Psoas muscle (tissue), 8 donors: ENCODE results near the gene SAMD5. TPM values are rescaled to one million over a fixed set of nuclear protein-coding genes. Genes with fewer than 3 reads are reported as not detected.

Source experiments
- ATAC-seq, 4 donors: fragments of 200-7000 bp; cut with Tn5 transposase; one replicate each; pipeline ENCODE4 v1.9.1; 2020; ENCODE audit warnings: moderate library complexity in 3 of 4, mild to moderate bottlenecking in 2 of 4
- DNase-seq, 2 donors: peaks; one replicate each; pipeline ENCODE4 v3.0.0-alpha.2; 2020
- H3K27ac ChIP-seq: fragments of 200-600 bp; one replicate; pipeline ENCODE4 v1.8.0; 2022
- H3K27me3 ChIP-seq, 3 donors: fragments of 200-600 bp in 1 of 3; one replicate each; pipeline versions ENCODE4 v1.6.1 to v1.8.0; 2013 to 2022; ENCODE audit warnings: low read length in 2 of 3, mild to moderate bottlenecking in 2 of 3, moderate library complexity in 1 of 3; ENCODE audit not compliant: insufficient read depth in 3 of 3
- H3K36me3 ChIP-seq, 2 donors: fragments of 200-600 bp in 1 of 2; one replicate each; pipeline versions ENCODE4 v1.6.1 to v1.8.0; 2013 to 2022; ENCODE audit warnings: low read depth in 1 of 2, mild to moderate bottlenecking in 1 of 2, moderate library complexity in 1 of 2; ENCODE audit not compliant: insufficient read depth in 1 of 2
- H3K4me1 ChIP-seq: fragments of 200-600 bp; one replicate; pipeline ENCODE4 v1.8.0; 2022
- H3K4me3 ChIP-seq: fragments of 200-600 bp; one replicate; pipeline ENCODE4 v1.8.0; 2022; ENCODE audit warnings: mild to moderate bottlenecking
- H3K9me3 ChIP-seq: fragments of 200-600 bp; one replicate; pipeline ENCODE4 v1.8.0; 2022
- WGBS, 3 donors: extraction: QIAGEN DNeasy Blood & Tissue Kit; methylation state at CpG; one replicate each; pipeline versions ENCODE4 v1.1.6 to v1.1.7; 2013; 5-methylcytosine and 5-hydroxymethylcytosine counted together
- intact Hi-C, 2 donors: fragments of 100-400 bp; cut with DNase I; formaldehyde crosslinking; loops; one replicate each; pipeline versions ENCODE4 v1.11.0 to v1.14.2; 2022
- polyA plus RNA-seq, 3 donors: library from polyadenylated mRNA; stranded (reverse); fragments of 200-250 nt; gene quantifications; one replicate each; pipeline ENCODE4 v1.2.3, GENCODE V29; 2013
- total RNA-seq, 4 donors: library from RNA; stranded (reverse); fragmentation: NEBNext Ultra II Directional in 2 of 4; extraction: Animal tissue kit (Norgen Biotek cat#: 25700) in 2 of 4; gene quantifications; one replicate each; pipeline versions ENCODE4 v1.2.1 to v1.2.4, GENCODE V29; 2021 to 2023
- TF ChIP-seq, protein P1 (sequence below): fragments of 200-600 bp; IDR thresholded peaks from one replicate; pipeline ENCODE4 v1.8.0; 2022; ENCODE audit warnings: antibody characterized with exemption
- donor health status: healthy with polysubstance abuse.
- donor health status: DM: no; HTN: no; CAD: no; lungs with moderate emphysema.
- donor health status: Bipolar disorder and iron deficiency.
- donor health status: healthy.
- donor health status: DM: yes; HTN: yes; CAD: no.
- donor health status: DM: no; HTN: no; CAD: no.
- donor health status: DM: no; HTN: no; CAD: no.
- donor health status: DM: yes; HTN: yes; CAD: no.

SAMD5 gene
- total and polyA plus RNA-seq, 7 donors, result 0.03 to 0.30 (median 0.08) TPM

DNA sequence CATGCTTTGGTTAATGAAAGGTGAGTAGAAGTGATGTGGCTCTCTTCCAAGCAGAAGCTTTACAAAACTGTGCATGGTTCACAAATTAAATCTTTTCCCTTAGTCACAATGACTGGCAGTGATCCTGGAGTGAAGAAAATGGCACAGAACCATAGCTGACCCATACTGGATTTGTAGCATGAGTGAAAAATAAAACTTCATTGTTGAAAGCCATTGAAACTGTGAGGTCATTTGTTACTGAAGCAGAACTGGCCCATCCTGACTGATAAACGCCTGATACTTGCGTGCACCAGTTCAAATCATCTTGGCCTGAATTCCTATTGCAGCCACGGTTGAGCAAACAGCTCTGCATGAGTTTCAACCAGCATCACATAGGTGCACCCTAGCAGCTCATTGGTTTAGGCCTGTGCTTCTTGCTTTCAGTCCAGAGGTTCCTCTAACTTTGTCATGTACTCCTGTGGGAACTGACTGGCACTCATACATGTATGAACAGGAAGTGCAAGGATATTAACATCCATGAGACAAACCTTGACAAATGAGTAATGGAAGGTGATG, 40.5 kb downstream of the SAMD5 start:
- H3K27ac ChIP-seq, result no peak overlapping the region
- DNase-seq, result no peak
- TF ChIP-seq, protein P1, sequence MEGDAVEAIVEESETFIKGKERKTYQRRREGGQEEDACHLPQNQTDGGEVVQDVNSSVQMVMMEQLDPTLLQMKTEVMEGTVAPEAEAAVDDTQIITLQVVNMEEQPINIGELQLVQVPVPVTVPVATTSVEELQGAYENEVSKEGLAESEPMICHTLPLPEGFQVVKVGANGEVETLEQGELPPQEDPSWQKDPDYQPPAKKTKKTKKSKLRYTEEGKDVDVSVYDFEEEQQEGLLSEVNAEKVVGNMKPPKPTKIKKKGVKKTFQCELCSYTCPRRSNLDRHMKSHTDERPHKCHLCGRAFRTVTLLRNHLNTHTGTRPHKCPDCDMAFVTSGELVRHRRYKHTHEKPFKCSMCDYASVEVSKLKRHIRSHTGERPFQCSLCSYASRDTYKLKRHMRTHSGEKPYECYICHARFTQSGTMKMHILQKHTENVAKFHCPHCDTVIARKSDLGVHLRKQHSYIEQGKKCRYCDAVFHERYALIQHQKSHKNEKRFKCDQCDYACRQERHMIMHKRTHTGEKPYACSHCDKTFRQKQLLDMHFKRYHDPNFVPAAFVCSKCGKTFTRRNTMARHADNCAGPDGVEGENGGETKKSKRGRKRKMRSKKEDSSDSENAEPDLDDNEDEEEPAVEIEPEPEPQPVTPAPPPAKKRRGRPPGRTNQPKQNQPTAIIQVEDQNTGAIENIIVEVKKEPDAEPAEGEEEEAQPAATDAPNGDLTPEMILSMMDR, result no peak
- no peak for ATAC-seq
- intact Hi-C loops, result no loop called here
- 83 to 89% (median 83%) methylated on average over 3 of the region's 3 CpGs for WGBS, 3 donors
- H3K27me3 ChIP-seq, result no peaks in the 10 kb centered on the region
- no peaks in the 10 kb centered on the region for H3K36me3 ChIP-seq
- H3K4me1 ChIP-seq, result no peaks in the 10 kb centered on the region
- H3K9me3 ChIP-seq, result no peaks in the 10 kb centered on the region
- no peak overlapping the region for H3K4me3 ChIP-seq

DNA sequence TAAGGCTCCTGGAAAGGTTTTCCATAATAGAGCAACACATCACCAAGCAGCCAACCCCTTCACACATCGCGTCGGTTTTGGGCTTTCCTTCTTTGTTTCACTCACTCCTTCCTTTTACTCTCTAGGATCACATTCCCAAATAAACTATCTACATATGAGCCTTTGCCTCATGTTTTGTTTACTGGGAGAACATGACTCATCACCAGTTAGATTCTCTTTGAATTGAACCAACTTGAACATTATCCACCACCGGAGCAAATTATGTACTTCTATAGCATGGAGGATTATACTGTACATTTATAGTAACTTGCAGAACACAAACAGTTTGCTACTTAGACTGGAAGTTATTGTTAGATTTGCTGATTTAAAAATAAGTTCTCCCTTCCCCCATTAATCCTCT, 41.0 kb downstream of the SAMD5 start:
- Histone ChIP-seq H3K9me3 (no peaks in the 10 kb centered on the region), H3K36me3 (no peaks in the 10 kb centered on the region), H3K27me3 (no peaks in the 10 kb centered on the region), H3K4me3 (no peak overlapping the region), H3K27ac (no peak overlapping the region), H3K4me1 (no peaks in the 10 kb centered on the region)
- intact Hi-C loops, result no loop called here
- WGBS, 3 donors, result 85 to 88% (median 85%) methylated on average over 4 of the region's 4 CpGs
- ATAC-seq (no peak), DNase-seq (no peak)
- TF ChIP-seq, protein P1, result no peak

DNA sequence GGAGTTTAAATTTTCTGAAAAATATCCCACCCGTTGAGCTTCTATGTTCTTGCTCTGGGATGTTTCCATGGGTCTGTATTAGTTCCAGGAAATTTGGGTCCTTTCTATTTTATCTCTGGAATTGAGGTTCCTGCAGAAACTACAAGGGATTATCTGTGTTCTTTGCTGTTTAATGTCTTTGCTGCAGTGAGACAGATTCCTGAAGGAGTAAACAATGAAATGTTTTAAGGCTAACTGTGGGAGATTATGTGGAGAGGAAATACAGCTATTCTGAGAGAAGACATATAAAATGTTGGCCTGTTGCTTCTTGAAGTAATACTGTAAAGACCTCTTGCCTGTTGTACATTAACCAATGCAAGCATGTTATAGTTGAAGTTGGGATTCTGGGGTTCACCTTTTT, 43.5 kb downstream of the SAMD5 start:
- no peaks in the 10 kb centered on the region for H3K4me1 ChIP-seq
- WGBS, 3 donors, result 70 to 84% (median 74%) methylated on average over 1 of the region's 1 CpG
- H3K27me3 ChIP-seq, result no peaks in the 10 kb centered on the region
- intact Hi-C loops, result no loop called here
- H3K4me3 ChIP-seq, result no peak overlapping the region
- TF ChIP-seq, protein P1, result no peak
- no peak for ATAC-seq
- H3K27ac ChIP-seq, result no peak overlapping the region
- no peaks in the 10 kb centered on the region for H3K36me3 ChIP-seq
- no peaks in the 10 kb centered on the region for H3K9me3 ChIP-seq
- no peak for DNase-seq

DNA sequence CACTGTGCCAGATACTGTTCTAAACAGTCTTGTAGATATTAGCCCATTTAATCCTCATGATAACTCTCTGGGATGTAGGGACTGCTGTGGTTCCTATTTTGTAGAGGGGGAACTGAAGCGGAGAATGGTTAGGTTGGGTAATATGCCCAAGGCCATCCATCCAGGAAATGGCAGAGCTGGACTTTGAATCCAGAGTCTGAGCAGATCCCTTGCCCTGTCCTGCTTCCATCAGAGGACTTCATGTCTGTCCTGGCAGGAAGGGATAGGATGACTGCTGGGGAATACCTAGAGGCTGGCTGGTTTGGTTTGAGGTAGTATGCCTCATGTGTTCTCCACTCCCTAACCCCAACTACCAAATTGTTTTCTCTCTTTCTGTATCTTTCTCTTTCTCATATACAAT, 44.6 kb downstream of the SAMD5 start:
- no peaks in the 10 kb centered on the region for H3K9me3 ChIP-seq
- WGBS, 3 donors, result 98 to 100% (median 100%) methylated on average over 1 of the region's 1 CpG
- DNase-seq (no peak), ATAC-seq (no peak)
- H3K4me3 ChIP-seq, result no peak overlapping the region
- intact Hi-C loops, result no loop called here
- H3K4me1 ChIP-seq, result no peaks in the 10 kb centered on the region
- H3K27me3 ChIP-seq, result no peaks in the 10 kb centered on the region
- TF ChIP-seq, protein P1, result no peak
- H3K27ac ChIP-seq, result no peak overlapping the region
- no peaks in the 10 kb centered on the region for H3K36me3 ChIP-seq

DNA sequence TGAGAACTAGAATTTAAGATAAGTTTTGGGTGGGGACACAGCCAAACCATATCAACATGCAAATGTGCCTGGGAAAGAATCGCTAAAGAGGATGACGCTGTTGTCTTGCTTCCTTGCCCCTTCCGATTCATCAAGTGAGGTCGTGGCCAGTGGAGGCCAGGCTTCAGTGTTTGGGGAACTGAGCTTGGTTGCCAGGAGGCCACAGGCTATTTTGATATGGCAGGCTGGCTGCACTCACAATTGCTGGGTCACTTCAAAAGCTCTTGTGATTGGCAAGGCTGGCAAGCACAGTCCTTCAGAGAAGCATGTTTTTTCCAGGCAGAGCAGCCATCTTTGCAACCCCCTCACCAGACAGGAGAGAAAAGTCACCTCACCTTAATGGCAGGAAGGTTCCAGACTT, 45.8 kb downstream of the SAMD5 start:
- TF ChIP-seq, protein P1, result no peak
- intact Hi-C loops, result no loop called here
- no peaks in the 10 kb centered on the region for H3K9me3 ChIP-seq
- H3K27ac ChIP-seq, result no peak overlapping the region
- DNase-seq, result no peak
- H3K4me3 ChIP-seq, result no peak overlapping the region
- no peaks in the 10 kb centered on the region for H3K36me3 ChIP-seq
- H3K4me1 ChIP-seq, result no peaks in the 10 kb centered on the region
- no peak for ATAC-seq
- no peaks in the 10 kb centered on the region for H3K27me3 ChIP-seq
- 95 to 96% (median 95%) methylated on average over 4 of the region's 4 CpGs for WGBS, 3 donors
